ENCODE data around the gene PTPRE. TPM values are rescaled to one million over a fixed set of nuclear protein-coding genes. Genes with fewer than 3 reads are reported as not detected.

The PTPRE gene
- total and polyA plus RNA-seq, 8 donors: 6.8 to 88.7 (median 9.3) TPM

- H3K36me3 ChIP-seq: peaks cover 0 to 28% of the 10 kb centered on the region in 2 donors
- H3K9me3 ChIP-seq: no peaks in the 10 kb centered on the region
- intact Hi-C loops (cut with DNase I): no loop called here
- H3K4me3 ChIP-seq: no peak overlapping the region
- no peak for DNase-seq
- no peak overlapping the region for H3K27ac ChIP-seq
- H3K4me1 ChIP-seq: no peaks in the 10 kb centered on the region
- no peak for TF ChIP-seq CTCF (IDR thresholded peaks at IDR 0.05)
- H3K27me3 ChIP-seq: no peaks in the 10 kb centered on the region
- ATAC-seq: no peak
These were observed 203.4 kb downstream of the PTPRE start for GRCh38 chr10:128110339-128110738.

DNA sequence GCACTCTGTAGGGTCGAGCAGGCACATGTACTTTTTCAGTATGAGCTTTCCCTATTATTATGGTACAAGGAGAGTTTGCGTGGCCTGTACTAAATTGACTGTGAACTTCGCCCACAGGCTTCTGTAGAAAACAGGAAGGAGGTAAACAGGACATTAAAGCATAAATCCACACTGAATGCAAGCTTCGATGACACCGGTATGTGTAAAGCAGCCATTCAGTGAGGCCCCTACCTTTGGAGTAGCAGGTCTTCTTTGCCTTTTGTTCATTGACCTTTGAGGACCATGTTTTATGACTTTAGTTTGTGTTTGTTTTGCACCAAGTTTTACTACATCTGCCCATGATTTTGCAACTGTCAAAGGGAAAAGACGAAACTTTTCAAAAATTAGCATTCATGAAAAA is 204.8 kb downstream of the PTPRE start:
- no peak overlapping the region for H3K27ac ChIP-seq
- H3K9me3 ChIP-seq: no peaks in the 10 kb centered on the region
- H3K4me1 ChIP-seq: no peaks in the 10 kb centered on the region
- DNase-seq: no peak
- intact Hi-C loops (cut with DNase I): no loop called here
- no peak overlapping the region for H3K4me3 ChIP-seq
- no peaks in the 10 kb centered on the region for H3K27me3 ChIP-seq
- ATAC-seq: no peak
- H3K36me3 ChIP-seq: peaks cover 0 to 23% of the 10 kb centered on the region in 2 donors
- no peak for TF ChIP-seq CTCF (IDR thresholded peaks at IDR 0.05)

- H3K4me1 ChIP-seq: no peaks in the 10 kb centered on the region
- H3K27ac ChIP-seq: no peak overlapping the region
- H3K36me3 ChIP-seq: peaks cover 0 to 13% of the 10 kb centered on the region in 2 donors
- H3K27me3 ChIP-seq: no peaks in the 10 kb centered on the region
- intact Hi-C loops (cut with DNase I): no loop called here
- no peak for ATAC-seq
- no peaks in the 10 kb centered on the region for H3K9me3 ChIP-seq
- no peak overlapping the region for H3K4me3 ChIP-seq
- DNase-seq: no peak
- no peak for TF ChIP-seq CTCF (IDR thresholded peaks at IDR 0.05)
These were observed 206.1 kb downstream of the PTPRE start for GRCh38 chr10:128113026-128113425.

DNA sequence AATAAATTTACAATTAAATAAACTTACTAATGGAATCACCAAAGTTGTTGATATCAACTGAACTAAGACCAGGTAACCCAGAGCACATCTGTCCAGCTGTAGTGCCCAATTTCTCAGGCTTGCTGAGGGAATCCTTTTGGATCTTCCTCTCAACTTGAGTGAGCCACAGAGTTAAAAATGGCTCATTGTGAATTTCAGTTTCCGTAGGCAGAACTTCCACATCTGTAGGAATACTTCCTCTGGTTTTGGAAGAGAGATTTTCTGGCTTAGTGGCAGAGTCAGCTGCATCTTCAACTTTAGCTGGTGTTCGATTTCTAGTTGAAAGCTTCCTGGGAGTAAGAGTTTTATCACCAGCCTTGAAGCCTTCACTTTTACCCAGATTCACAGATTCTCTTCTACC is 208.0 kb downstream of the PTPRE start:
- no peaks in the 10 kb centered on the region for H3K4me1 ChIP-seq
- H3K36me3 ChIP-seq: peaks cover 0 to 10% of the 10 kb centered on the region in 2 donors
- no peak for DNase-seq
- ATAC-seq: no peak
- no peak for TF ChIP-seq CTCF (IDR thresholded peaks at IDR 0.05)
- no peak overlapping the region for H3K27ac ChIP-seq
- intact Hi-C loops (cut with DNase I): no loop called here
- no peaks in the 10 kb centered on the region for H3K27me3 ChIP-seq
- no peak overlapping the region for H3K4me3 ChIP-seq
- H3K9me3 ChIP-seq: no peaks in the 10 kb centered on the region

DNA sequence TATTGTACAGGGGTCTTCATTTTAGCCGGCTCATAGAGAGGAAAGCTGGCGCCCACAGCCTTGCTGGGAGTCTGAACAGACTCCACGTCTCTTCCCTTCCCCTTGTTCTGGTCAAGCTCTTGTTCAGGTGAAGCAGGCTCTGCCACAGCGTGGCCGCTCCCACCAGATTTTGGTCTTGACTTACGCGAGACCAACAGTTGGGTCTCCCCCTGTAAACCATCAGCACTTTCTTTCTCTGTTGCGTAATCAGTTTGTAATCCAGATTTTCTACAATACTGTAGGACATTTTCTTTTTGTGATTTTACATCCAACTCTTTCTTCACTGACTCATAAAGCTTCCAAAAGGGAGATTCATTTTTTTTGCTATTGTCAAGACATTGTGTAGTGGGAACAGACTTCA is 208.5 kb downstream of the PTPRE start:
- no peak for TF ChIP-seq CTCF (IDR thresholded peaks at IDR 0.05)
- H3K4me1 ChIP-seq: no peaks in the 10 kb centered on the region
- no peaks in the 10 kb centered on the region for H3K9me3 ChIP-seq
- H3K4me3 ChIP-seq: no peak overlapping the region
- no peak overlapping the region for H3K27ac ChIP-seq
- peaks cover 0 to 10% of the 10 kb centered on the region in 2 donors for H3K36me3 ChIP-seq
- H3K27me3 ChIP-seq: no peaks in the 10 kb centered on the region
- intact Hi-C loops (cut with DNase I): no loop called here
- DNase-seq (no peak), ATAC-seq (no peak)
